H4 (cell line): ENCODE measurements around the gene RNF213. TPM values are rescaled to one million over a fixed set of nuclear protein-coding genes. Genes with fewer than 3 reads are reported as not detected.

Source experiments
- DNase-seq: peaks from one replicate; pipeline ENCODE4 v3.0.0-alpha.2; 2015; ENCODE audit warnings: low spot score
- total RNA-seq: library from RNA; depleted of rRNA; stranded (reverse); fragments of >200 nt; shearing (Covaris generic); gene quantifications from 2 replicates; pipeline ENCODE4 v1.2.3, GENCODE V29; 2014

The RNF213 gene
- total RNA-seq, 1 experiment from 2014 or later = 65.7 TPM

DNA sequence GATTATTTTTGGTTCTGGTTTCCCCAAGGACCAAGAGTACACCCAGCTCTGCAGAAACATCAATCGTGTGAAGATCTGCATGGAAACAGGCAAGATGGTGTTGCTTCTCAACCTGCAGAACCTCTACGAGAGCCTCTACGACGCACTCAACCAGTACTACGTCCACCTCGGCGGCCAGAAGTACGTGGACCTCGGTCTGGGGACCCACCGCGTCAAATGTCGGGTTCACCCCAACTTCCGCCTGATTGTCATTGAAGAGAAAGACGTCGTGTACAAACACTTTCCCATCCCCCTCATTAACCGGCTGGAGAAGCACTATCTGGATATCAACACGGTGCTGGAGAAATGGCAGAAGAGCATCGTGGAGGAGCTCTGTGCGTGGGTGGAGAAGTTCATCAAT is 86.9 kb downstream of the RNF213 start:
- no peak for DNase-seq

- DNase-seq = no peak
Observed at GRCh38 chr17:80347948-80348351, 87.3 kb downstream of the RNF213 start.

GRCh38 chr17:80348551-80349150 is 88.0 kb downstream of the RNF213 start:
- no peak for DNase-seq

DNA sequence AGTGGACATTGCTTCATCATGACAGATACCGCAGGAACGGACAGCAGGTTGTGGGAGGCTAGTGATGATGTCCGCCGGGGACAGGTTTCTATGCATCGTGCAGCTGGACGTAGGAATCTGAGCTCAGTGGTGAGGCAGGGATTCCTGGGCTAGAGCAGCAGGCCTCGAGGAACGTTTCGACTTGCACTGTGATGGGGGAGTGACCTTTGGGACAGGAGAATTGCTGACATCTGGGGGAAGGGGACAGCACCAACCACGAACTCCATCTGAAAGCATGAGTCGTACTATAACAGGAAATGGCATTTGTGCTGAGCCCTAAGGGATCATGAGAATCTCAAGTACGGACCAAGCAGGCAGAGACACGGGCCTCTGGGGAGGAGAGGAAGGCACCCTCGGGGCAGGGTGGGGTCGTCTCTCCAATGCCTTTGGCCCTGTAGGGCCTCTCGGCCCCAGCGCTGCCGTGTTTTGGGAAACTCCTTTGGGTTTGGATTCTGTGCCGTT is 88.5 kb downstream of the RNF213 start:
- no peak for DNase-seq

DNA sequence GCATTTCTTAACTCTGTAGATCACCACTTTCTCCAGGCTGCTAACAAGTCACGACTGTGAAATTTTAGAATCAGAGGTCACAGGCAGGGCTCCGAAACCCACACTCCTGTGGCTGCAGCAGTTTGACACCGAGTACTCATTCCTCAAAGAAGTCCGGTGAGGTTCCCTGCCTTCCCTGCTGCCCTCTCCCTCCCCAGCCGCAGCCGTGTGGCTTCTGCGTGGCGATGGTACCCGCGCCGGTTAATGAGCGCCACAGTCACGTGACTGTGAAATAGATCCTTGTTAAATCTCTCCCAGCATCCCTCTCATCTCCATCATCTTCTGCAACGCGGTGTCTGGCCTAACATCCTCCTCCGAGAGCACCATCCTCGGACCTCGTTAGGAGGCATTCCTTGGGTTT is 89.1 kb downstream of the RNF213 start:
- no peak for DNase-seq

GRCh38 chr17:80352216-80352895 is 91.7 kb downstream of the RNF213 start:
- no peak for DNase-seq

DNA sequence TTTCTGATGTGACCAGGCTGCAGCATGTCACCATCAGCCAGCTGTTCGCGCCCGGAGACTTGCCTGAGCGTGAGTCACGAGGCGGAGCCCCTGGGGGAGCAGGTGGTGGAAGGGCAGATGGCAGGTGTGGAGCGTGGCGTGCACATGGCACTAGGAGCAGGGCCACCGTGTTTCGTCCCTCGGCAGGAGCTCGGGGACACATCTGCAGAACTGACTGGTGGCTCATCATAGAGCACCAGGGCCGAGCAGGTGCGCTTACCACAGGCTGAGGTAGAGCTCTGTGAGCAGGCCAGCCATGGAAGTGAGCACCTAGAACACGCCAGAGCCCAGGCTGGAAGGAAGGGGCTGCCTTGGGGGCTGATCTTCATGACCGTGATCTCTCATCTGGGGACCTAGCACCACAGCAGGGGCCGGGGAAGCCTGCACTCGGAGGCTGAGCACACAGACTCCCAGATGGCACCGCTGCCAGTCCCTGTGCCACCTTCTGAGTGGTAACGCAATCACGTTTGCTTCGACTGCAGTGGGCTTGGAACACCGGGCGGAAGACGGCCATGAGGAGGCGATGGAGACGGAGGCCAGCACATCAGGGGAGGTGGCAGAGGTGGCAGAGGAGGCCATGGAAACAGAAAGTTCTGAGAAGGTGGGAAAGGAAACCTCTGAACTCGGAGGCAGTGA is 92.5 kb downstream of the RNF213 start:
- DNase-seq = no peak

- no peak for DNase-seq
Observed at GRCh38 chr17:80353718-80354275, 93.1 kb downstream of the RNF213 start.

DNA sequence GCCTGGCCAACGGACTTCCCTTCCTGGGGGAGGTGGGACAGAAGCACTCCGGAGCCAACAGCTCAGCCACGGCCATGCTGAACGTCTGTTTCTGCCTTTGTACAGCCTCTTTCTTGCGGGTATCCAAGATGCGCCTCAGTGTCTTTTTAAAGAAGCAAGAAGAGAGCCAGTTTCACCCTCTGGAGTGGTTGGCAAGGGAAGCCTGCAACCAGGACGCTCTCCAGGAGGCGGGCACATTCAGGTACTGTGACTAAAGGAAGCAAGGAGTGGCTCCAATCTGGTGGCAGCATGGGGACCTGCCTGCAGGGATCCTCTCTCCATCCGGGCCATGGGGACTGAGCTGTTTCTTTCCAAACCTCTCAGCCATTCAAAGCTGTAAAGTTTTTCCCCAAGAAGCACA is 93.7 kb downstream of the RNF213 start:
- DNase-seq = no peak

DNA sequence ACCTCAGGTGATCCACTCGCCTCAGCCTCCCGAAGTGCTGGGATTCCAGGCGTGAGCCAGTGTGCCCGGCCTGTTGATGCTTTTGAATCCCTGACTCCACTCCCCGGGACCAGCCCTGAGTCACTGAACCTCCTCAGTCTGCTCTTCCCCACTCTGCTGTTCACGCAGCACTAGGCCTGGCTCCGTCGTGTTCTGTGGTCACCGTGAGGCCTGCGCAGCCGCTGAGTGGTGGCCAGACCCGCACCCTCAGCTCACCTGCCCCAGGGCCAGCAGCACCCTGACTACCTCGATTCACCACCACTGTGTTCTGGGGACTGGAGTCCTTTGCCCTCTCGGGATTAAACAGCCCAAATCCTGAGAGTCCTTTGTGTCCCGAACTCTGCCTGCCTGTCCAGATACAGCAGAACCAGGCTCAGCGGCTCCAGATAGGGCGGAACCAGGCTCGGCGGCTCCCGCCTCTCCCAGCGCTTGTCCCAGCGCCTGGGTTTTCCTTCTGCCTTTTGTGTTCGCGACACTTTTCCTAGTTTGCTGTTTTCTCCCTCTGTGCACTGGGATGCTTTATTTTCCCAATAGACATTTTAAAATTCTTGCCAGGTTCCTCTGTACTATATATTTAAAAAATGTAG is 95.7 kb downstream of the RNF213 start:
- no peak for DNase-seq

DNA sequence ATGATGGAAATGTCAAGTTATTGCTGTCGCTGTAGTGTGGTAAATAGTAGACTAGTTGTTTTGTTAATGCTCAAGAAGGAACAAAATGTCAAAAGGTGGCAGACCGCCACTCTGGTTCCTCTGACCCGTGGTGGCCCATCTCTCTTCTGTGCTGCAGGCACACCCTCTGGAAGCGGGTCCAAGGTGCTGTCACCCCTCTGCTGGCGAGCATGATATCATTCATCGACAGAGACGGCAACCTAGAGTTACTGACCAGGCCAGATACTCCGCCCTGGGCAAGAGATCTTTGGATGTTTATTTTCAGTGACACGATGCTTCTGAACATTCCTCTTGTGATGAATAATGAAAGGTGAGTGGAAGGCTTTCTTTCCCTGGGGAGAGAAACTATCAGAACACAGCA is 97.5 kb downstream of the RNF213 start:
- no peak for DNase-seq

DNA sequence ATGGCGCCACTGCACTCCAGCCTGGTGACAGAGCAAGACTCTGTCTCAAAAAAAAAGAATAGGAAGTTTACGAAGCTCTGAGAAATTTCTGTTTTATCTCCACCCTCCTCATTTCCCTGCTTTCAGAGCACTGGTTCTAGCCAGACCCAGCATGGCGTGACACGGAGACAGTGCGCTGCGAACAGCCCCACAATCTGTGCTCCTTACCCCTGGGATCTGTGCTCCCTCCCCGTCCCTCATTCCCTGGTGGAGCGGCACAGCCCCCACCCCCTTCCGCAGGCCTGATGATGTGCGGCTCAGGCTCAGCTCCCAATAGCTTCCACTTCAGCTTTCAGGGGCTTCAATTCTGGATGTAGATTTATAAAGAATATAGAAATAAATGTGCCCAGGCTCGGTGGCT is 98.2 kb downstream of the RNF213 start:
- no peak for DNase-seq

- no peak for DNase-seq
Observed at GRCh38 chr17:80359422-80360110, 98.9 kb downstream of the RNF213 start.

- DNase-seq = no peak
Observed at GRCh38 chr17:80360396-80360795, 99.7 kb downstream of the RNF213 start.

GRCh38 chr17:80361495-80362220 is 101.0 kb downstream of the RNF213 start:
- DNase-seq = no peak

DNA sequence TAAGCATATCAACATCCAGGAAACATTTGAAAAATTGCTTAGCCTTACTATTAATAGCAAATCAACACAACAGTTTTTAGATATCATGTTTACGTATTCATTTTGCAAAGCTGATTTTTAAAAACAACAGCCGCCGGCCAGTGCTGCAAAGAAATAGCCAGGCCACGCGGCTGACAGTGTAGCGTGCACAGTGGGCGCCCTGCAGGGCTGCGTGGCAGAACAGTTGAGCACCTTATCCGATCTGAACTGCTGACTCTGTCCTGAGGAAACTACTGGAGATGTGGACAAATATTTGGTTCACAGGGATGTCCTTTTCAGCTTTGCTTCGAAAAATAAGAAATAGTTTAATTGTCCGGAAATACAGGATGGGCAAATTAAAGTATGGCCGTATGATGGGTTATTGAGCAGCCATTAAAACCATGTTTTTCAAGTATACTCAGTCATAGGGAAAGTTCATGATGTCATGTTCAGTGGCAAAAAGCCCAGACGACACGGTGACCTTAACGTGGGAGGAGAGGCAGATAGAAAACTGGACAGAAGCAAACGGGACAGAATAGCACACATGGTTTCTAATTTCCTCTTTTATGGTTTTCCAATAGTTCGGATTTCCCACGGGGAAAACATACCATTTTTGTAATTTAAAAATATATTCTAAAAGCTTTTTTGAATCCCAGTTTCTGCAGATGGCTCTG is 101.9 kb downstream of the RNF213 start:
- no peak for DNase-seq

GRCh38 chr17:80363120-80363515 is 102.5 kb downstream of the RNF213 start:
- DNase-seq = no peak

DNA sequence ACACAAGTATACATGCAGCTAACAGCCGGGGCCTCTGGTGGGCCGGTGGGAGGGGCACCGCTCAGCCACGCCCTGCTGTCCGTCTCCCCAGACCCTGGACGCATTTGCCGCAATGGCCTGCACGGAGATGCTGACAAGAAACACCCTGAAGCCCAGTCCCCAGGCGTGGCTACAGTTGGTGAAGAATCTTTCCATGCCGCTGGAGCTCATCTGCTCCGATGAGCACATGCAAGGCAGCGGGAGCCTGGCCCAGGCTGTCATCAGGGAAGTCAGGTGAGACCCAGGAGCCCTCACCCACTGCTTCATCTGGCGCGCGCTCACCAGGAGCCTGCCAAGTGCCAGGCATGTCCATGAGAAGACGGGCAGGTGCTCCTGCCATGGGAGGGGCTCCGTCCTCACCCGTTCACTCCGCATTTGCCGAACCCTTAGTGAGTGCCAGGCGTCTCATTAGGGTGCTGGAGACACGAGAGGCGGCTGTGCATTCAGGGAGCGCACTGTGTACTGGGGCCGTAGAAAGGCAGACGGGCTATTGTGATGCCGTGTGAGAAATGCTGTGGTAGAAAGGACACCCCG is 103.0 kb downstream of the RNF213 start:
- no peak for DNase-seq

- DNase-seq = no peak
Observed at GRCh38 chr17:80364091-80364691, 103.5 kb downstream of the RNF213 start.
